Epithelial cell of proximal tubule (primary cell): ENCODE results near the gene SSC4D. TPM values are rescaled to one million over a fixed set of nuclear protein-coding genes. Genes with fewer than 3 reads are reported as not detected.
A peak's percentile ranks its signal among the peaks of the same experiment; 100 is the strongest.

Source experiments
- DNase-seq: peaks from one replicate; pipeline ENCODE4 v3.0.0-alpha.2; 2011; ENCODE audit warnings: low read depth
- H3K4me3 ChIP-seq: 2 replicates; pipeline ENCODE4 v1.5.1; 2011; ENCODE audit warnings: low read depth, mild to moderate bottlenecking, low read length
- total RNA-seq: library from RNA; depleted of rRNA; stranded (reverse); fragments of >200 nt; gene quantifications from 2 replicates; pipeline ENCODE4 v1.2.3, GENCODE V29; 2015
- TF ChIP-seq, protein P1 (sequence below): conservative IDR thresholded peaks from 2 replicates; pipeline ENCODE4 v1.5.1; 2012; ENCODE audit warnings: low read depth, mild to moderate bottlenecking, low read length

The SSC4D gene
- total RNA-seq, 1 donor from 2014 or later: 2.1 TPM

DNA sequence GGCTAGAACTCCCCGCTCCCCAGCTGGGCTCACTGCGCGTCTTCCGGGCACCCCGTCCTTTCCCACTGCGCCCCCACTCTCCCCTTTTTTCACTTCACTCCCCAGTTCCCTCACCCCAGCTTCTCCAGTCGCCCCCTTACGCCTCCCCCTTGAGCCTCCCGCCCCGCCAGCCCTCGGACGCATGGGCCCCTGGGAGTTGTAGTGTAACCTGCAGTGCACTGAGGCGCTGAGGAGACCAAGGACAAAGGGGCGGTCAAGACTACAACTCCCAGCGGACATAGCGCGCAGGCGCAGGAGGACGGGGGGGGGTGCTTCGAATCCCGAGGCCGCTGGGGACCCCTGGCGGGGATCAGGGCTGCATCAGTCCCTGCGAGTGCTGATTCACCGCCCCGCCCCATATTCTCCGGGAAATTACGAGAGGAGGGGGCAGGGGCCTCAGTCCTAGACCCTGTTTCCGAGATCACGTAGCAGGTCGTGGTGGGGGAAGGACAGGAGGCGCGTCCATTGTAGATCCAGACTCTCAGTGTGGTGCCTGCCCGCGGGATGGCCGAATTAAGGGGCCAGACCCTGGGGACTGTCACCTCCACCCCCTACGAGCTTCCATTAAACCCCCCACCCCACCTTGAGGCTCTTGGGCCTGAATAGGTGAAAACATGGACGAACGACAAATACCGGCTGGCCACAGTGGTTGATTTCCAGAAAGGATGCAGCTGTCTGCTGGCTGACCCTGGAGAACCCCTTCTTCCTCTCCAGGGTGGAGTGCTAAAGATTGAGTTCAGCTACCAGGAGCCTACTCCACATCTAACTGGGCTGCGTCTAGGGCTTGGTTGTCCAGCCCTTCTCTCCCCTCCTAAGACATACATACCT, 50.2 kb downstream of the SSC4D start:
- TF ChIP-seq, protein P1, sequence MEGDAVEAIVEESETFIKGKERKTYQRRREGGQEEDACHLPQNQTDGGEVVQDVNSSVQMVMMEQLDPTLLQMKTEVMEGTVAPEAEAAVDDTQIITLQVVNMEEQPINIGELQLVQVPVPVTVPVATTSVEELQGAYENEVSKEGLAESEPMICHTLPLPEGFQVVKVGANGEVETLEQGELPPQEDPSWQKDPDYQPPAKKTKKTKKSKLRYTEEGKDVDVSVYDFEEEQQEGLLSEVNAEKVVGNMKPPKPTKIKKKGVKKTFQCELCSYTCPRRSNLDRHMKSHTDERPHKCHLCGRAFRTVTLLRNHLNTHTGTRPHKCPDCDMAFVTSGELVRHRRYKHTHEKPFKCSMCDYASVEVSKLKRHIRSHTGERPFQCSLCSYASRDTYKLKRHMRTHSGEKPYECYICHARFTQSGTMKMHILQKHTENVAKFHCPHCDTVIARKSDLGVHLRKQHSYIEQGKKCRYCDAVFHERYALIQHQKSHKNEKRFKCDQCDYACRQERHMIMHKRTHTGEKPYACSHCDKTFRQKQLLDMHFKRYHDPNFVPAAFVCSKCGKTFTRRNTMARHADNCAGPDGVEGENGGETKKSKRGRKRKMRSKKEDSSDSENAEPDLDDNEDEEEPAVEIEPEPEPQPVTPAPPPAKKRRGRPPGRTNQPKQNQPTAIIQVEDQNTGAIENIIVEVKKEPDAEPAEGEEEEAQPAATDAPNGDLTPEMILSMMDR: peak; percentile 72
- peak; percentile 76 for DNase-seq
- H3K4me3 ChIP-seq: peak overlapping the region; percentile 70

DNA sequence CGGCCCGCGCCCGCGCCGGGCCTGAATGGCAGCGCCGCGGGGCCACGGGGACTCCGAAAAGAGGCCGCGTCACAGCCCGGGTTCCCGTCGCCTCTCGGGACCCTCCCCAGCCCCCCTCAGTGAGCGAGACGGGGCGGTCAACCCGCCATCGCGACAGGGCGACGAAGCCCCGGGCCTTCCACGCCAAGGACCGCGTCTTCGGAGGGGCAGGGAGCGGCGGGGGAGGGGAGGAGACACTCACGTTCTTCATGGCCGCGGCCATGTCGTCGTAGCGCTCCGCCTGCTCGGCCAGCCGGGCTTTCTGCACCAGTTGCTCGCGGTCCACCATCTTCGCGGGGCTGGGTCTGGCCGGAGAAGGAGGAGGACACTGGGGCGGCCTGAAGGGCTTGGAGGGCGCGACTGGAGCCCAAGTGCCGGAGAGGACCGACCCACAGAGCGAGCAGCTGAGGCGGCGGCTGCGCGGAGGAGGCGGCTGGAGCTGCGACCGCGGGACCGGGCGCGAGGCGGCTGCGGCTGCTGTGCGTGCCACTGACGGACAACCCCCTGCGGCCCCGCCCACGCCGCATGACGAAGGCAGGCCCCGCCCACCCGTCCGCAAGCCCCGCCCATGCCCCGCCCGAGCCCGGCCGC, 50.9 kb downstream of the SSC4D start, which contains the start of gene YWHAG:
TSS of gene YWHAG (minus strand) at position 511 of the 630 bp plus-strand sequence. CDS start at position 328, 183 bp downstream.
- DNase-seq: no peak
- TF ChIP-seq, protein P1: no peak
- H3K4me3 ChIP-seq: peak within 1 kb of the TSS; percentile 70

DNA sequence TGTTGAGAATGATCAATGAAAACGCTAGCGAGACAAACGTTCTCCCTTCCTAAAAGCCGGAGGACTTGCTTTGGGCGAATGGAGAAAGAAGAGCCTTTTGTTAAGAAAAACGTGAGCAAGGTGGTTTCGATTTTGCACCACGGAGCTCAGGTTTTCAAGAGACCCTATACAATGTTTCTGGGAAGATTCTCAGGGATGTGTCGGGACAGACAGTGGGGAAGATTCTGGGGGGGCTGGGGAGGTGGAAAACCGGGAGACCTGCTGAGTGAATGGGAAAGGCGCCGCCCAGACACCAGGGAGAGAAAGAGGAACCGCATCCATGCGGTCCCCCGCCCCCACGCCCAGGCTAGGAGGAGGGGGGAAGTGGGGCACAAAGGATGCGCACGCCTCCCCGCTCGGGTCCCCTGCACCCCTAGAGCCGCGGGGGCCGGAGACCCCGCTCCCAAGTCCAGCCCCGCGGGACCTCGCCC, 51.5 kb downstream of the SSC4D start:
- no peak for DNase-seq
- peak overlapping the region; percentile 70 for H3K4me3 ChIP-seq
- TF ChIP-seq, protein P1: no peak

- H3K4me3 ChIP-seq: peak overlapping the region; percentile 70
- DNase-seq: no peak
Observed at GRCh38 chr7:76357475-76358010, 52.0 kb downstream of the SSC4D start.

GRCh38 chr7:76356823-76357222, 52.7 kb downstream of the SSC4D start:
- TF ChIP-seq, protein P1: no peak
- no peak for DNase-seq
- peak overlapping the region; percentile 70 for H3K4me3 ChIP-seq

More at GRCh38 chr7:76357475-76358010, 52.0 kb downstream of the SSC4D start:
- TF ChIP-seq, protein P1: no peak

DNA sequence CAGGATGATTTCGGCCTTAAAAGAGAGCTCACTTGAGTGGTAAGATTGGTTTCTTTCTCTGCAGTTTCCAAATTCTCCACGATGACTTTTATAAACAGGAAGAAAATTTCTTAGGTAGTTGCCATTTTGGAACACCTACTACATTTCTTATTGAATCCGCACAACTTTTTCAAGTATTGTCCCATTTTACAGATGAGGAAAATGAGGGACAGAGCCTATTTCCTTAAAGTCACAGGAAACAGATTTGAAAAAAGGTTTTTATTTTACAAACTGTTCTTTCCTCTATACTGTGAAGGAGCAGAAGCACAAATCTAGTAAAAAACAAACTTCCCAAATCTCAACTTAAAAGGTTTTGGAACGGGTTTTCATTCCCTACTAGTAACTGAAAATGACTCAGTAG, 53.4 kb downstream of the SSC4D start:
- H3K4me3 ChIP-seq: no peak overlapping the region
- TF ChIP-seq, protein P1: no peak
- DNase-seq: no peak
